Subcutaneous adipose tissue (tissue), 4 donors: ENCODE data around the gene ELOVL6. TPM values are rescaled to one million over a fixed set of nuclear protein-coding genes. Genes with fewer than 3 reads are reported as not detected.

Source experiments
- CTCF ChIP-seq: fragments of 450-650 bp; IDR thresholded peaks from one replicate; pipeline ENCODE4 v1.5.1; 2016; ENCODE audit warnings: low read depth, mild to moderate bottlenecking, control low read depth, antibody characterized with exemption, moderate library complexity
- total RNA-seq, 4 donors: library from RNA; depleted of rRNA; stranded (reverse); fragments of >200 nt; gene quantifications; one replicate each; pipeline ENCODE4 v1.1.0, GENCODE V29; 2016

The ELOVL6 gene
- total RNA-seq, 4 donors from 2014 or later, result 1.8 to 10.7 (median 2.7) TPM

DNA sequence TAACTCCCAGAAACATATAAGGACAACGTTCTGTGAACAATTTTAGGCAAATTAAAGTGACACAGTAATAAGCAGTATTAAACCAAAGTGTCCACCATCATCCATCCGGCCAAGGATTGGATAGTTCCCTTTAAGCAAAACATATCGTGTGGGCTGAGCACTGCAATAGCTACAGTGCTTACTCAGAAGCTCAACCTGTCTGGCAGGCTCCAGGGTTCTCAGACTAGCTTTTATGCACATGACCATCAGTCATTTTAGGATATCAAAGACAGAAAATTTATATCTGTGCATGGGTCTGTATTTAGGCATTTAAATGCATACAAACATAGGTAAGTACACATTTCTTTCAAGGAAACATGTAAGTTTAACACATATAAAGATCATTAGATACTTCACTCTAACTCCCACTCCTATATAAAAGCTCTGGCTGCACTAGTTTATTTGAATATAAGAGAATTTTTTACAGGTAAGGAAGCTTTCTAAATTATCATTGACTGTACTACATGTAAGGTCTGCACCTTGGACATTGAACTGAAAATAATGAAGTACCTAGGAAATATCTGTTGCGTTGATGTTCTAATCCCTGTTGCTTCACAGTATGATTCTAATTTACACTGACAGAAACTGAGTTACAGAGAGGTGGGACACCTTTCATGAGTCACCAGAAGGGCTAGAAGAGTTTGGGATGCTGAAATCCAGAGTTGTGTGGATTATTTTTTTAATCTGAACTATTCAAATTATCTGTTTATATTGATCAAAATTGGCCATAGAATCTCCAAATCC, 67.6 kb downstream of the ELOVL6 start:
- TF ChIP-seq CTCF, result no peak

- no peak for TF ChIP-seq CTCF
Observed at GRCh38 chr4:110129544-110129943, 68.9 kb downstream of the ELOVL6 start.

DNA sequence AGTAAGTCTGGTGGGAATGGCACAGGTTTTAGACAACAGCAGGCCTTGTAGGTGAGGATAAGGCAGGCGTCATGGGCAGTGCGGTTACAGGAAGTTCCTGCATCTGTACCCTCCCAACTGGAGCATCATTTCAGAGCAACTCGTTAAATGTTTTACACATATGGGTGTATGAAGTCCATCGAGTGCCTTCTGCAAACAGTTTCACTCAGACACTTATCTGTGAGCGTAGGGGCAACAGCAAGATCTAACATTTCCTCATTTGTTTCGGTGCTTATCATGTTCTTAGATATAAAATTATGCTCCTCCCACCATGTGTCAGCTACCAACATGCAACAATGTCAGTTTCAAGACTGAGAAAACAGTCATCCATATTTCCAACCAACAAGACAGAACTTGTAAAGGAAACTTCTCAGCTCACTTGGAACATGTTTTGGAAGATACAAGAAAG, 69.9 kb downstream of the ELOVL6 start:
- no peak for TF ChIP-seq CTCF

GRCh38 chr4:110128029-110128428, 70.4 kb downstream of the ELOVL6 start:
- TF ChIP-seq CTCF, result no peak

GRCh38 chr4:110124711-110125110, 73.7 kb downstream of the ELOVL6 start:
- no peak for TF ChIP-seq CTCF

DNA sequence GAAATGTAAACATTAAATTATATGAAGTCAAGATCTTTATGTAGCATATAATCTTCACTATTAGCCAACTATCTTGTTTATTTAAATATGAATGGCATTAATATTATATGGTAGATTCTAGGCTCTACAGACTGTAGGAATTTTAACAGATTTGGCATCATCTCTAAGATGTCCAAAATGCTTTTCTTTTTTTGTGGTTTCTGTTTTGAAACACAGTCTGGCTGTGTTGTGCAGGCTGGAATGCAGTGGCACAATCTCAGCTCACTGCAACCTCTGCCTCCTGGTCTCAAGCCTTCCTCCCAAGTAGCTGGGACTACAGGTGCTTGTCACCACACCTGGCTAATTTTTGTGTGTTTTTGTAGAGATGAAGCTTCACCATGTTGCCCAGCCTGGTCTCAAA, 76.2 kb downstream of the ELOVL6 start:
- no peak for TF ChIP-seq CTCF

DNA sequence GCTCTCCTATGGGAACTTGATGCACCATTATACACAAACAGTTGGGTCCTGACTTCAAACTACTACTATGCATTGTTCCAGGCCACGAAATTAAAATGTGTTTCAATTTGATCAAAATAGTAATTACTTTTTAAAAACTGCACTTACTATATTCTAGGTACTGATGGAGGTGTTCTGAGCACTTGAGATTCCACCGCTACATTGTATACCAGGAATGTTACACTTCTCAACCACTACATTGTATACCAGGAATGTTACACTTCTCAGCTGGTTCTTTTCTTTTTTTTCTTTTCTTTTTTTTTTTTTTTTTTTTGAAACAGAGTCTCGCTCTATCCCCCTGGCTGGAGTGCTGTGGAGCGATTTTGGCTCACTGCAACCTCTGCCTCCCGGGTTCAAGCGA, 77.9 kb downstream of the ELOVL6 start:
- TF ChIP-seq CTCF, result no peak
